ENCODE results near the gene ELL2. TPM values are rescaled to one million over a fixed set of nuclear protein-coding genes. Genes with fewer than 3 reads are reported as not detected.
"Not testable (repeated sequence)": the region's sequence is repeated elsewhere in the genome, so short reads cannot be mapped to it uniquely, and the experiment has no call there.

Gene ELL2
- total RNA-seq, 1 donor from 2014 or later, result 26.7 TPM

DNA sequence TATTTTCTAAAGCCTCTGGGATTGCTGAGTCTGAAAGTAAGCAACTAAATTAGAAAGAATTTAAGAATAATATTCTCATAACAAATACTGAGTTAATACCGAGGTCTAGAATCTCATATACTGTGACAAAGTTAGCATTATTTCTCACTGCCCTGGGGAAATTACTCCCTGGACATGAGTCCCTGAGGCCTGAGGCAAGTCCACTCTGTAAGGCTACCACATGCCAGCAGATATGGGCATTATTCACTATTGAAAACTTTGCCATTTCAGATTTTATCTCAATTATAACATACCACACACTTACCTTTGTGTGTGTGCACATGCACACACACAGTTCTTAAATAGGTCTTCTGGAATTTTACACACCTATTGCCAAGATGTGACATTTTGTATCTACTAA lies 22.9 kb downstream of the ELL2 start:
- ATAC-seq, result no peak
- no peak for DNase-seq (ENCODE audit: missing footprints)
- intact Hi-C loops (cut with DNase I), result no loop called here

DNA sequence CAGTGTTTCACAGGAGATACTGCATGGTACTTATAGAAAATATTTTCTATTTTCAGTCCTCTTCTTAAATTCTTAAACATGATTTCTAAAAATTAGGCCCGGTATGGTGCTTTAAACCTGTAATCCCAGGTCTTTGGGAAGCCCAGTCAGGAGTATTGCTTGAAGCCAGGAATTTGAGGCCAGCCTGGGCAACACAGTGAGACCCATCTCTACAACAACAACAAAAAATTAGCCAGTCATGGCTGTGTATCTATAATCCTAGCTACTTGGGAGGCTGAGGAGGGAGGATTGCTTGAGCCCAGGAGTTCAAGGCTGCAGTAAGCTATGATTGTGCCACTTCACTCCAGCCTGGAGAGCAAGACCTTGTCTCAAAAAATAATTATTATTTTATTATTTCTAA lies 23.3 kb downstream of the ELL2 start:
- ATAC-seq, result no peak

DNA sequence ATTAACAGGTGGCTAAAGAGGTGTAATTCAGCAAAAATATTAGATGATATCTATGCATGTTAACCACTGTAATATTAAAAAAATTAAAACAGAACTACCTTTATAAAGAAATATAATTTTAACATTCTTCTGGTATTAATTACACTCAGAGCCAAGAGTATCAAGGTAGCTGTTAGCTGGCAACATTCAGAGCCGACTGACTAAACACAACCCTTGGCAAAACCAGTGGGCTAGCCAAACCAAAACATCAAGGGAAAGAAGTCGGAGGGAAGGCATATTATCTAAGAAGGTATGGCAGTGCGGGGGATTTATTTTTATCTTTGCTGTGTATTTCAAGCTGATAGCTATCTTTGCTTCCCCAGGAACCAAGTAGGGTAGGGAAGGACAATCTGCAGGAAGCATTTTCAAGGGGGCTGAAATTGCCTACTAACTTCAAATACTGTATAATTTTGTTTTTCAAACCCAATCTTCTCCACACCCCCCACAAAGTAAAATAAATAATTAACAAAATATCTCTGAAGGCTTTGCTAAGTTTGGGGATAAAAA lies 24.0 kb downstream of the ELL2 start:
- ATAC-seq, result no peak
- DNase-seq (ENCODE audit: missing footprints), result no peak
- intact Hi-C loops (cut with DNase I), result no loop called here

More for the DNA sequence above, 23.3 kb downstream of the ELL2 start:
- DNase-seq (ENCODE audit: missing footprints), result no peak
- intact Hi-C loops (cut with DNase I), result no loop called here

DNA sequence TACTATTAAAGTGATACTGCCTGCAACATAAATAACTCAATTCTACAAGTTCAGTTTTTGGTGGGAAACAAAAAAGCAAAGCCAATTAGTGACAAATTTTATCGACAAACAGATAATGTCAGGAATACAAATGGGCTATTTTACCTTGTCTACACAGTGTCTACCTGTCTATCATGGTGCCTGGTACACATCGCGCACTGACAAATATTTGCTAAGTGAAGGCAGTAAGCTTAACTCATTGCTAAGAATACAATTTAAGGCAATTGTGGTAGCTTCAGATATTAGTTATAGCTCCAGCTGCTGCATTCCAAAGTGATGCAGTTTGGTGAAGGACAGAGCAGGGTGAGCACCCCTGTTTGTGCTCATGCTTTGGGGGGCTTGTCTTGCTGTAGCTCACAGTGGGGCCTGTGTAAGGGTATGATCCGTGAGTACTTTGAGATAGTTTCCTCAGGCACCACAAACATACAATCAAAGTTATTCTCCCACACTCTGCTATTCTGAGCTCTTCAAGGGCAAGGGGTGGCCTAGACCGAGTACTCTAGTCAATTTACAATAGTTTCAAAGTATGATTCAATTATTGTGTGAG lies 24.7 kb downstream of the ELL2 start:
- intact Hi-C loops (cut with DNase I), result no loop called here
- DNase-seq (ENCODE audit: missing footprints), result no peak
- no peak for ATAC-seq

DNA sequence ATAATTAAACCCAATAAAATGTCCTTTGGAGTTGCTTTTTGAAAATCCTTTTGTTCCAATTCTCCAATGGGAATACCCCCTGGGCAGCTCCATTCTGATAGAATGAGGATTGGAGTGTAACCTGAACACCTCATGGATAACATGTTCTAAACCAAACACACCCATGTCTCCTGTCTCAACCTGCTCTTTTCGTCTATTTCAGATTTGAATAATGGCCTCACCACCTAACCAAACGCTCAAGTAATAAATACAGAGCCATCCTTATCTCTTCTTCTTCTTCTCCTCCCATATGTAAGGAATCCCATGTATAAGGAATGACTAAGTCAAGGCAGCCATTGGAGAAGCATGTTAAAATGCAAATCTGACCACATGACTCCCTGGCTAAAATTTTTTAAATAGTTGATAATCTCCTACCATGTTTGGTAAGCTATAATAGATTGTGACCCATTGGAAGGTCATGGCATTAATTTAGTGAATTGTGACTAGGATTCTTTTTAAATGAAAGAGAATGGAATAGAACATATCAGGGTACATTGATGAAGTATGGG lies 26.0 kb downstream of the ELL2 start:
- DNase-seq (ENCODE audit: missing footprints) (no peak), ATAC-seq (no peak)
- intact Hi-C loops (cut with DNase I), result no loop called here

DNA sequence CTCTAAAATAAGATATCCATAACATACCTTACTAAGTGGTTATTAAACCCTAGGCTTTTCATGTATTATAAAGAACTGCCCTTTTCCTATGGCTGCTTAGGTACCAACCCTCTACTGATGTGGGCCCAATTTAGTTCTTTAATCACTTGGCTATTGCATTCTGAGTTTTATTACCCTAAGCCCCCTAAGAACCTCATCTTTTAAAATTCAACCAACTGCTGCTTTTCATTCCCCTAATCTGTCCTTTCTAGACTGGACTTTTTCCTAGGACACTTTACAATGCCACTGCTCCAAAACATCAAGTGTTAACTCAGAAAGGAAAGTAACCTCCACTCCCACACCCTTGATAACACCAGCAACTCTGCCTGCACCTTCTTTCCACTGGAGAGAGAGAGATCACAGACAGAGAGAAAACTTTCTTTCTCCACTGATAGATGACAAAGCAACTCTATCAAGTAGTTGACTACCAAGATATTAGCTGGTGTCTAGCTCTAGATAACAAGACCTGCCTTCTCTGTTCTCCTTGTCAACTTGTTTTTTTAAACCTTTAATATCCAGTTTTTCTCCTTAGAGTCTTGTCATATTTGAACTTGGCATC lies 27.3 kb downstream of the ELL2 start:
- DNase-seq (ENCODE audit: missing footprints) (no peak), ATAC-seq (no peak)
- intact Hi-C loops (cut with DNase I), result no loop called here

DNA sequence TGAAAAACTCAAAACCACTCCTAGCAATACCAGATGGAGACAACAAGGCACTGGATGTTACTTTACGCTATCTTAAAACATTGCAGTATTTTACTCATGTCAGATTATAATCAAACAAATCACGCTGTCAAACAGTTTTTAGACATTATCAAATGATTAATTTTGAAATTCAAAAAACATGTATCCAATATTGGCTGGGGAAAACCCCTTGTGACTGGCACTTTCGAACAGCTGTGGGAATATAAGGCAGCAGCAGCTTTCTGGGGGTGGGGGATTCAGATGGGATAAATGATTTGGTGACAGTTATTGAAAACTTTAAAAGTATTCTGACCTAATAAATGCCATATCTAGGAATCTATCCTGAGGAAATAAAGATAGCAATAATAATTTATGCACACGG lies 28.7 kb downstream of the ELL2 start:
- intact Hi-C loops (cut with DNase I), result no loop called here

DNA sequence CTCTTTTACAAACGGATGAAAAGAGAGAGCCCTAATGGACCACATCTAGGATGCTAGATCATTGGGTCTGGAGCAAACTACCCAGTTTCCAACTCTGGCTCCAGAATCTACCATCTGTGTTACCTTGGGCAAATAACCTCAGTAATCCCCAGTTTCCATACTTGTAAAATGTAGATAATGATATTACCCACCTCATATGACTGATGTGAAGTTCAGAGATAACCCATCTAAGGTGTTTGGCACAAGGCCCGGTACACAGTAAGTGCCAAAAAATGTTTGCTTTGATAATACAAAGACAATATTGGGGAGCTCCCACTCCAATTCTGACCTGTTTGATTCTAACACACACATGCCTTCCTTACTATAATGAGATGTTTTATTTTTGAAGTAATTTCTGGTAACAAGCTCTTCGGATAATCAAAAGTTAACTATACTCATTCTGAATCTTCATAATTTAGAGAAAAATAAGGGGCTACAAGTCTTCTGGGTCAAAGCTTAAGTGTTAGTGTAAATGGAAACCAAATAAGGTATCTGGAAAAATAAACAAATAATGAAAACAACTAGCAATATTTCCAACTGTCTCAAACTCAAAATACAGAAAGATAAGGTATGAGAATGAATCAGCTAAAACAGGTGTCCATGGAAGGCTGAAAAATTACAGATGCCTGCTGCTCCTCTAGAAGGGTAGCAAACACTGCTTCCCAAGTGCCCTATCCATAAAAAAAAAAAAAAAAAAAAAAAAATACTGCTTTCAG lies 30.4 kb downstream of the ELL2 start:
- intact Hi-C loops (cut with DNase I), result no loop called here
- no peak for ATAC-seq
- no peak for DNase-seq (ENCODE audit: missing footprints)

More for the DNA sequence above, 28.7 kb downstream of the ELL2 start:
- DNase-seq (ENCODE audit: missing footprints) (no peak), ATAC-seq (no peak)

DNA sequence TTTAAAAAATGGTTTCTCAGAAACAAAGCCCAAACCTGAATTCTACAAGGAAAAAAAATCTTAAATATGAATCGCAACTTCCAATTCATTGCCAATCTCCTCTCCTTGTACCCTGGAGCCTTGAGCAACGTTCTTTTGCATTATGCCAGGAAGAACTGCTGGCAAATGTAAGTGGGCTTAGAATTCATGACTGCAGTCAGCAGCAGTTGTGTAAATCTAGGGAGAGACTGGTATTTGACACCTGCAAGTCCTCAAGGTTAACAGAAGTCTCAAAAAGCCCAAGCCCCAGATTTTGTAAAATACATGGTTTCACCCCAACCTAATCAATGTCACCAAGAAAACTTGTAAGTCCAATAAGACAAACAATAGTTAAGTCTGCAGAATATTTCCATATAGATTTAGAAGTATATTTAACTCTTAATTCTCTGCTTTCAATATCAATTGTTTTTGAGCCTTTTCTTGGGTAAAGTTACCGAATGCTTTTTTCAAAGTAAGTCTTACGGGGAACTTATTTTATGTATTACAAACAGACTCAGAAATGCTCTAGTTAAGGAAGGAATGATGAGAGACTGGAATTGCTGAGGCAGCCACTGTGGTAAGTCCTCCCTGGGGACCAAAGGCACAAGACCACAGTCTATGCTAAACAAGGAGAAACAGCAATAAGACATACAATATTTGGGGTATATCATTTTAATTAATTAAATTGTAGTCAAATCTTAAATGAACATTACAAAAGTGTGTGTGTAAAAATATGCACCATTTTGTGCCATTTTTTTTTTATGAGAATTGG lies 31.3 kb downstream of the ELL2 start:
- no peak for ATAC-seq
- DNase-seq (ENCODE audit: missing footprints), result no peak
- intact Hi-C loops (cut with DNase I), result no loop called here

DNA sequence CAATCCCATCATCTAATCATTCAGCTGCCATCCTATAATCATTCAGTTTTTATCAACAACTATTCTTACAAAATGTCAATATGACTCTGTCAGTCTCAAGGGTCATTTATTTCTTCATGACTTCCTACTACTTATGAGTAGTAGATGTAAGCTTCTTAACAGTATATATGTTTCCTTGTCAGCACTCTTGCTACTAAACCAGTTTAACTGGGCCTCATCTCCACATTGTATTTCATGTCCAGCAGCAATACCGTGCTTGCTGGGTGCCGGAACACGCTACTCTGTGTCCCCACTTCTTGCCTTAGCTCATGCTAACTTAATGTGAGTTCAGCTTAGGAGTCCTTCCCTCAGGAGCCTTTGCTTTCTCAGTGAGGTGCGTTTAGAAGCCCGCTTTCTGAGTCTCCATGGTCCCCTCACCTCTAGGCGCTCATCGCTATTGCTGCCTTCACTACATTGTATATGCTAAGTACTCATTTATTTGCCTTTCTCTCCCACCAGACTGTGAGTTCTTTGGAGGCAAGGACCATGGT lies 32.9 kb downstream of the ELL2 start:
- intact Hi-C loops (cut with DNase I), result no loop called here
- DNase-seq (ENCODE audit: missing footprints) (no peak), ATAC-seq (no peak)

DNA sequence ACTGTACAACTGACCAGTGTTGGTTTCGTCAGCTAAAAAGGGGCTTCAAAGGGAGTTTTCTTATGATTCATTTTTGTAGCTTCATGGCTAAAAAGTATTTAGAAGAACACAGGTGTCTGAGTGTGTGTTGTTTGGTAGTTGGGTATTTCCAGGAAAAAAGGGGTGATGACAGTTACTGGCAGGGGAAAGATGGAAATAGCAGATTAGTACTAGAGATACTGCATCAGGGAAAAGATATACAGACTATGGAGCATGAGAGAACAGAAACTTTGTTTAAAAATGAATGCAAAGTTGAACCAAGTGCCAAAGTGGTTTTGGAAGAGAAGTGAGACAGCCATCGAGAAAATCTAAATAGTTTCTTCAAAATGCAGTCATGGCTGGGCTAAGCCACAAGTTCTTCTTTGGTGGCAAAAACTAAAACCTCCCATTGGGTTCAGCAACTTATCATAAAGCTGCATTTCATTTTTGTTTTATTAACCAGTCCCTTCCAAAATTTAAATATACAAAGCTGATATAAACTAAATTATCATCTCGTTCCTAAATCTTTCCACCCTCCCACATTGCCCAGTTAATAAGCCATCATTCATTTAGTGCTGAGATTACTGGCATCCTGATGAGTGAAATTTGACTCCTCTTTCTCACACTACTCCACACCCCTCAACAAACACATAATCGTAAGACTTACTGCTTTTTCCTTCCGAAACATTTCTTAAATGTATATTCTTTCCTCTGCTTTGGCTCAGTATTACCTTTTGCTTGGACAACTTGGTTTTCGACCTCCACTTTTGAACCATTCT lies 33.5 kb downstream of the ELL2 start:
- intact Hi-C loops (cut with DNase I), result no loop called here
- ATAC-seq, result no peak
- DNase-seq (ENCODE audit: missing footprints), result no peak

DNA sequence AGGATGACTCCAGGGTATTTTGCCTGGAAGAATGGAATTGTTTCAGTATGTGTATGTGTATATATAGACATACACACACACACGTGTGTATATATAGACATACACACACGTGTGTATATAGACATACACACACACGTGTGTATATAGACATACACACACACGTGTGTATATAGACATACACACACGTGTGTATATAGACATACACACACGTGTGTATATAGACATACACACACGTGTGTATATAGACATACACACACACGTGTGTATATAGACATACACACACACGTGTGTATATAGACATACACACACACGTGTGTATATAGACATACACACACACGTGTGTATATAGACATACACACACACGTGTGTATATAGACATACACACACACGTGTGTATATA lies 34.4 kb downstream of the ELL2 start:
- ATAC-seq; DNase-seq (ENCODE audit: missing footprints): not testable (repeated sequence)

DNA sequence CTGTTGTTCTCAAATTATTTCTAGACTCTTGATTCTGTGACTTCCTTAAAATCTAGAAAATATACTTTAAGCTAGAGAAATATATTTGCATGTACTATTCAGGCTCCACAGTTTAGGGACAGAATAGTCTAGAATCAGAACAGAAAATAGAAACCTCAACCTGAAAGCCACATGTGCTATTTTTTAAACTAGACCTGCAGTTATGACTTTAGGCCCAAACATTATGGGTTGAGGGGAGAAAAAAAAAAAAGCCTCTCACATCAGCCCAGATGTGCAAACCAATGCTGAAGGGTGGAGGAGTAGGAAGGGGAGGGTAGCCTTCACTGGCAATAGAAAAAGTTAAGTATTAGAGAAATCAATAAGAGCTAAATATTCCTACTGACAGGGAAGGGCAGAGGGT lies 35.7 kb downstream of the ELL2 start:
- DNase-seq (ENCODE audit: missing footprints), result no peak
- intact Hi-C loops (cut with DNase I), result no loop called here
- ATAC-seq, result no peak

More for the DNA sequence above, 34.4 kb downstream of the ELL2 start:
- intact Hi-C loops (cut with DNase I), result not testable (repeated sequence)

DNA sequence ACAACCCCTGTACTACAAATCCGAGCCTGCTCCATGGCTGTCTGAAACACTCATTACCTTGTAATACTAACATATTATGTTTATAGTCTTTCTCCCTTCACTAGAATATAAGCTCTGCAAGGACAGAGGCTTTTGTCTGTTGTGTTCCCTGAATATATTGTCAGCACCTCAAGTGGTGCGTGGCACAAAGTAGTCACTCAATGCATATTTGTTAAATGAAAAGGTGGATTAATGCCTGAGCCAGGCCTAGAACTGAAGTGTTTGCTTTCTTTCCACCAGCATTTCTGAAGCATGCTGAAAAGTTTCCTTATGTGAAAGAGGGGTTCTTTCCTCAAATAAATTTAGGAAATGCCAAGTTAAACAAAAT lies 36.3 kb downstream of the ELL2 start:
- DNase-seq (ENCODE audit: missing footprints), result no peak
- ATAC-seq, result no peak
- intact Hi-C loops (cut with DNase I), result no loop called here

DNA sequence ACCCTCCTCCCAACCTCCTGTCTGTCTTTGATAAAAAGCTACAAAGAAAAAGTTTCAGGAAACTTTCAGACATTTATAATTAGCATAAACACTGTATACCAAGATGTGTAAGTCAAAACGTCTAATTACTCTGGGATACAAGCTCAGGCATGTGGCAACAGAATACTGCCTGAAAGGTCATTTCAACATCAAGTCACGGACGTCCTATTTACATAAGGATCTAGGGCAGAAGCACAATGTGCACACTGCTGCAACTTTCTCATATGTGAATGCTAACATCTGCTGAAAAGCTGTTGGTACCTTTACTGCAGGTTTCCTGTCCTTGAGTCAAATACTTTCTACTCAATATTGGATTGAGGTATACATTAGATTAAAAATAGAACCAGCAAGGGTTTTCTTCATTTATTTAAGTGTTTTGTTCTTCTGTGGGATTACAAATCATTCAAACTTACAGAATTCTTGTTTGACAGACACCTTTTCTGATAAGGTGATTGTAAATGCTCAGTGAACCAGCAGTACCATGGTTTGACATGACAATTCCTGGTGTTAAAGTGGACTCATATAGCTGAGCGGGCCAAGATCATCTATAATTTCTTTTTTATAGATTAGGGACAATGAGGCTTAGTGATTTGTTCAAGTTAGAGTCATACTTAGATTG lies 36.8 kb downstream of the ELL2 start:
- DNase-seq (ENCODE audit: missing footprints), result no peak
- ATAC-seq, result peak; percentile 43
- intact Hi-C loops (cut with DNase I), result no loop called here

DNA sequence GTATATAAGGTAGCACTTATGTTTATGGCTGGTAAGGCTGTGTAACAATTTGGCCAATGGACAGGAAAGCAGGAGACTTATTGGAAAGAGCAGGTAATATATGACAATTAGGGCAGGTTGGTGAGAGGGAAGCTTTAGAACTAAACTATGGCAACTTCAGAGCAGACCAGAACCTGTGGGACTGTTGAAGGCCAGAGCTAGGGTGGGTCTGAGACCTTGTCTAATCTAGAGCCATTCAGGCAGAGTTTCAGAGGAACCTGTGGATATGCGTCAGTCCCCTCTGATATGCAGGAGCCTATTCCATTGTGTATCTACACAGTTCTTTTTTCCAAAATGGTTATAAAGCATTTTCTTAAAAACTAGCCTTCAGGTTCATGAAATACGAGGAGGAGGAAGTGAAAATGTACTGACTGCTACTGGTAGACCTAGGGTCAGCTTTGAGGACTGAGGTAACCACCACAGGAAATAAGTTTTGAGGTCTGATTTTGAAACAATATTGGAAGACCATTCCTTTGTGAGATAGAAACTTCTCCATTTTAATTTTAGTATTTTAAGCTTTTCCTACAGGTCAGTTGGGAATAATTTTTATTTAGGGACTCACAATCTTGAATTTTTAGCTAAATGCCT lies 37.6 kb downstream of the ELL2 start:
- intact Hi-C loops (cut with DNase I), result no loop called here
- ATAC-seq (no peak), DNase-seq (ENCODE audit: missing footprints) (no peak)

DNA sequence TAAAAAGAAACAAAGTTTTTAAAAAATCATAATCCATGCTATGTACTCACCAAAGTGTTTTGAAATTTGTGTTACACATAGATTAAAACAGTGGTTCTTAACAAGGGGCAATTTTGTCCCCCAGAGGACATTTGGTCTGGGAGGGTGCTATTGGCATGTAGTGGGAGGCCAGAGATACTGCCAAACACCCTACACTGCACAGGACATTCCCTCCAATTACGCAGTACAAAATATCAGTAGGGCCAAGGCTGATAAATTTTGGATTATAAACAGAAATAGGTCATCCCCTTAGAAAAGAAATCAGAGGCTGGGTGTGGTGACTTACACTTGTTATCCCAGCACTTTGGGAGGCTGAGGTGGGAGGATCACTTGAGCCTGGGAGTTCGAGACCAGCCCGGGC lies 38.9 kb downstream of the ELL2 start:
- DNase-seq (ENCODE audit: missing footprints) (no peak), ATAC-seq (peak; percentile 18)
- intact Hi-C loops (cut with DNase I), result no loop called here
